Measurements from ENCODE around the gene FREM1. TPM values are rescaled to one million over a fixed set of nuclear protein-coding genes. Genes with fewer than 3 reads are reported as not detected.
A peak's percentile ranks its signal among the peaks of the same experiment; 100 is the strongest.

Gene FREM1
- total and polyA plus RNA-seq, 2 of the 13 experiments (the other 11 are each of a cell fraction or from before 2014, with no cell fraction given) = 64.3 to 202 TPM

DNA sequence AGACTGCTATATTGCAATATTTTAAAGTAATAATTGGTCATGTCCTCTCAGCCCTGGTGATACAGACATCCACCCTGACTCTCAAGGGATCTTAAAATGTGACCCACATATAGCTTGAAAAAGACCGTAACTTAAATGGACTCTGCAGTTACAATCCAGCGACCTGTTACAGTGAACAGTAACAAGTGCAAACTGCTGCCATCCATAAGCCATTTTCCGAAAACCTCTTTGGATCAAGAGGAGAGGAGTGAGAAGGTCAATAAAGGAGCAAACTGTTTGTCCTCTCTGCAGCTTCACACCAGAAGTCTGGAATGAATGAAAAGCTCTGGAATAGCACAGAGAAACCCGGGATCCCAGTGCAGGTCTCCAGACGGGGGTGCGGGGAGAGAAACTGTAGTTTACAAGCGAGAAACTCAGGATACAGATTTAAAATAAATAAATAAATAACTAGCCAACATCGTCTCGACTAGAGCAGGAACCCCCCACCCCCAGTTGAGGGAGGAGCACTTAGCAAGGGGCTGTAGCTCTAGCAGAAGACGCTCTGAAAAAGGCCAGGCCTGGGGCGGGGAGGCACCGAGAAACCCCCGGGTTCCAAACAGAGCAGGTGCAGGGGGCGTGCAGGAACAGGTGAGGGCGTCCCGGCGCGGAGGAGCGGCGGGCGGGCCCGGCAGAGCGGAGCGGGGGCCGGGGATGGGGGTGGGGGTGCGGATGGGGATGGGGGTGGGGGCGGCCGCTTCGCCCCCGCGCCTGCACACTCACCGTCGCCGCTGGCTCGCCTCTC is 217.6 kb downstream of the FREM1 start:
- Histone ChIP-seq H3K36me3 (replicated peaks in 1 of 2; ENCODE audit: control insufficient read depth in 1 of 2, insufficient read depth in 2 of 2, low read length in 2 of 2) (no peaks in the 10 kb centered on the region; a peak in 3 of 5 replicates), H3K4me3 (replicated peaks in 1 of 3; ENCODE audit: insufficient read depth in 1 of 3, low read depth in 2 of 3, low read length in 3 of 3) (peak overlapping the region; percentile 76 to 82 (median 79)), H3K4me1 (ENCODE audit: insufficient read depth, low read length) (peaks cover 26% of the 10 kb centered on the region), H3K9me3 (ENCODE audit: low read length) (no peaks in the 10 kb centered on the region), H3K4me2 (ENCODE audit: low read depth, low read length) (peak overlapping the region; percentile 79), H3K79me2 (ENCODE audit: insufficient read depth, low read length) (peaks cover 4% of the 10 kb centered on the region), H3K27me3 (ENCODE audit: control insufficient read depth in 1 of 2, insufficient read depth in 2 of 2, low read length in 2 of 2) (no peaks in the 10 kb centered on the region; a peak in 2 of 5 replicates), H2AFZ (ENCODE audit: low read length) (peak overlapping the region; percentile 52), H3K27ac (ENCODE audit: extremely low read length, insufficient read depth, low read length) (peak overlapping the region; percentile 15), H3K9ac (ENCODE audit: insufficient read depth, low read depth, low read length) (peak overlapping the region; percentile 62), H4K20me1 (ENCODE audit: insufficient read depth, low read length) (no peaks in the 10 kb centered on the region)
- WGBS (ENCODE audit: low lambda C conversion rate) = 5% methylated on average over 13 of the region's 35 CpGs
- ChIA-PET POLR2A (interaction anchor here (0.7 kb wide), 1 partner anchor 31 kb away, joined by 3 read pairs; no protein-coding TSS in a partner anchor), CTCF (ENCODE audit: low intra/inter-chr PET ratio, low total read pairs) (no interaction called here)
- DNase-seq (ENCODE audit: low spot score) (peak; percentile 4), ATAC-seq (peak; percentile 80), FAIRE-seq (peak; percentile 39)
- in situ Hi-C loops (cut with HindIII; ENCODE audit: extremely low pct_ligation_motif_present, low pct_unique_long_range_greater_than_20kb) (no loop called here), intact Hi-C loops (cut with micrococcal nuclease; ENCODE audit: unreplicated experiment) (no loop called here)
- BruUV-seq (replicated peaks) = no TSS peak
- TF ChIP-seq, protein P1, sequence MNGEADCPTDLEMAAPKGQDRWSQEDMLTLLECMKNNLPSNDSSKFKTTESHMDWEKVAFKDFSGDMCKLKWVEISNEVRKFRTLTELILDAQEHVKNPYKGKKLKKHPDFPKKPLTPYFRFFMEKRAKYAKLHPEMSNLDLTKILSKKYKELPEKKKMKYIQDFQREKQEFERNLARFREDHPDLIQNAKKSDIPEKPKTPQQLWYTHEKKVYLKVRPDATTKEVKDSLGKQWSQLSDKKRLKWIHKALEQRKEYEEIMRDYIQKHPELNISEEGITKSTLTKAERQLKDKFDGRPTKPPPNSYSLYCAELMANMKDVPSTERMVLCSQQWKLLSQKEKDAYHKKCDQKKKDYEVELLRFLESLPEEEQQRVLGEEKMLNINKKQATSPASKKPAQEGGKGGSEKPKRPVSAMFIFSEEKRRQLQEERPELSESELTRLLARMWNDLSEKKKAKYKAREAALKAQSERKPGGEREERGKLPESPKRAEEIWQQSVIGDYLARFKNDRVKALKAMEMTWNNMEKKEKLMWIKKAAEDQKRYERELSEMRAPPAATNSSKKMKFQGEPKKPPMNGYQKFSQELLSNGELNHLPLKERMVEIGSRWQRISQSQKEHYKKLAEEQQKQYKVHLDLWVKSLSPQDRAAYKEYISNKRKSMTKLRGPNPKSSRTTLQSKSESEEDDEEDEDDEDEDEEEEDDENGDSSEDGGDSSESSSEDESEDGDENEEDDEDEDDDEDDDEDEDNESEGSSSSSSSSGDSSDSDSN (CRISPR knock-in tag; IDR thresholded peaks at IDR 0.05) = no peak; the same call in 1 of the 2 replicates
- peak; percentile 4; the same call in 1 of the 2 replicates for TF ChIP-seq ZNF619 (CRISPR knock-in tag; IDR thresholded peaks at IDR 0.05)
- TF ChIP-seq ZNF337 (CRISPR knock-in tag; IDR thresholded peaks at IDR 0.05; ENCODE audit: borderline replicate concordance, low read depth) = 0 out of 2 replicates have a peak, but pooled peaks have one; percentile 55
- TF ChIP-seq, protein P2, sequence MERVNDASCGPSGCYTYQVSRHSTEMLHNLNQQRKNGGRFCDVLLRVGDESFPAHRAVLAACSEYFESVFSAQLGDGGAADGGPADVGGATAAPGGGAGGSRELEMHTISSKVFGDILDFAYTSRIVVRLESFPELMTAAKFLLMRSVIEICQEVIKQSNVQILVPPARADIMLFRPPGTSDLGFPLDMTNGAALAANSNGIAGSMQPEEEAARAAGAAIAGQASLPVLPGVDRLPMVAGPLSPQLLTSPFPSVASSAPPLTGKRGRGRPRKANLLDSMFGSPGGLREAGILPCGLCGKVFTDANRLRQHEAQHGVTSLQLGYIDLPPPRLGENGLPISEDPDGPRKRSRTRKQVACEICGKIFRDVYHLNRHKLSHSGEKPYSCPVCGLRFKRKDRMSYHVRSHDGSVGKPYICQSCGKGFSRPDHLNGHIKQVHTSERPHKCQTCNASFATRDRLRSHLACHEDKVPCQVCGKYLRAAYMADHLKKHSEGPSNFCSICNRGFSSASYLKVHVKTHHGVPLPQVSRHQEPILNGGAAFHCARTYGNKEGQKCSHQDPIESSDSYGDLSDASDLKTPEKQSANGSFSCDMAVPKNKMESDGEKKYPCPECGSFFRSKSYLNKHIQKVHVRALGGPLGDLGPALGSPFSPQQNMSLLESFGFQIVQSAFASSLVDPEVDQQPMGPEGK (CRISPR knock-in tag; IDR thresholded peaks at IDR 0.05) = peak; percentile 18; the same call in 1 of the 2 replicates
- TF ChIP-seq, protein P3, sequence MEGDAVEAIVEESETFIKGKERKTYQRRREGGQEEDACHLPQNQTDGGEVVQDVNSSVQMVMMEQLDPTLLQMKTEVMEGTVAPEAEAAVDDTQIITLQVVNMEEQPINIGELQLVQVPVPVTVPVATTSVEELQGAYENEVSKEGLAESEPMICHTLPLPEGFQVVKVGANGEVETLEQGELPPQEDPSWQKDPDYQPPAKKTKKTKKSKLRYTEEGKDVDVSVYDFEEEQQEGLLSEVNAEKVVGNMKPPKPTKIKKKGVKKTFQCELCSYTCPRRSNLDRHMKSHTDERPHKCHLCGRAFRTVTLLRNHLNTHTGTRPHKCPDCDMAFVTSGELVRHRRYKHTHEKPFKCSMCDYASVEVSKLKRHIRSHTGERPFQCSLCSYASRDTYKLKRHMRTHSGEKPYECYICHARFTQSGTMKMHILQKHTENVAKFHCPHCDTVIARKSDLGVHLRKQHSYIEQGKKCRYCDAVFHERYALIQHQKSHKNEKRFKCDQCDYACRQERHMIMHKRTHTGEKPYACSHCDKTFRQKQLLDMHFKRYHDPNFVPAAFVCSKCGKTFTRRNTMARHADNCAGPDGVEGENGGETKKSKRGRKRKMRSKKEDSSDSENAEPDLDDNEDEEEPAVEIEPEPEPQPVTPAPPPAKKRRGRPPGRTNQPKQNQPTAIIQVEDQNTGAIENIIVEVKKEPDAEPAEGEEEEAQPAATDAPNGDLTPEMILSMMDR (CRISPR knock-in tag; IDR thresholded peaks at IDR 0.05) = peak; percentile 32
- 0 out of 2 replicates have a peak, but pooled peaks have one; percentile 14 for TF ChIP-seq ZNF547 (CRISPR knock-in tag; IDR thresholded peaks at IDR 0.05)
- TF ChIP-seq, protein P4, sequence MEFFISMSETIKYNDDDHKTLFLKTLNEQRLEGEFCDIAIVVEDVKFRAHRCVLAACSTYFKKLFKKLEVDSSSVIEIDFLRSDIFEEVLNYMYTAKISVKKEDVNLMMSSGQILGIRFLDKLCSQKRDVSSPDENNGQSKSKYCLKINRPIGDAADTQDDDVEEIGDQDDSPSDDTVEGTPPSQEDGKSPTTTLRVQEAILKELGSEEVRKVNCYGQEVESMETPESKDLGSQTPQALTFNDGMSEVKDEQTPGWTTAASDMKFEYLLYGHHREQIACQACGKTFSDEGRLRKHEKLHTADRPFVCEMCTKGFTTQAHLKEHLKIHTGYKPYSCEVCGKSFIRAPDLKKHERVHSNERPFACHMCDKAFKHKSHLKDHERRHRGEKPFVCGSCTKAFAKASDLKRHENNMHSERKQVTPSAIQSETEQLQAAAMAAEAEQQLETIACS (CRISPR knock-in tag; IDR thresholded peaks at IDR 0.05) = no peak
- TF ChIP-seq ZNF430 (CRISPR knock-in tag; IDR thresholded peaks at IDR 0.05) = no peak
